Activated naive CD8-positive, alpha-beta T cell (primary cell): ENCODE results near the gene GAS2L2.
A peak's percentile ranks its signal among the peaks of the same experiment; 100 is the strongest.

ENCODE experiments used
- H3K27ac Mint-ChIP-seq: one replicate; pipeline ENCODE4 v1.8.0; 2021; ENCODE audit warnings: mixed read lengths
- H3K27me3 Mint-ChIP-seq: one replicate; pipeline ENCODE4 v1.8.0; 2021; ENCODE audit warnings: mixed read lengths
- H3K36me3 Mint-ChIP-seq: one replicate; pipeline ENCODE4 v1.8.0; 2021; ENCODE audit warnings: mixed read lengths
- H3K4me1 Mint-ChIP-seq: one replicate; pipeline ENCODE4 v1.8.0; 2021; ENCODE audit warnings: low read depth, mixed read lengths
- H3K4me3 Mint-ChIP-seq: one replicate; pipeline ENCODE4 v1.8.0; 2021; ENCODE audit warnings: mild to moderate bottlenecking, mixed read lengths
- H3K9me3 Mint-ChIP-seq: one replicate; pipeline ENCODE4 v1.8.0; 2021; ENCODE audit warnings: low read depth, mixed read lengths

Gene GAS2L2

DNA sequence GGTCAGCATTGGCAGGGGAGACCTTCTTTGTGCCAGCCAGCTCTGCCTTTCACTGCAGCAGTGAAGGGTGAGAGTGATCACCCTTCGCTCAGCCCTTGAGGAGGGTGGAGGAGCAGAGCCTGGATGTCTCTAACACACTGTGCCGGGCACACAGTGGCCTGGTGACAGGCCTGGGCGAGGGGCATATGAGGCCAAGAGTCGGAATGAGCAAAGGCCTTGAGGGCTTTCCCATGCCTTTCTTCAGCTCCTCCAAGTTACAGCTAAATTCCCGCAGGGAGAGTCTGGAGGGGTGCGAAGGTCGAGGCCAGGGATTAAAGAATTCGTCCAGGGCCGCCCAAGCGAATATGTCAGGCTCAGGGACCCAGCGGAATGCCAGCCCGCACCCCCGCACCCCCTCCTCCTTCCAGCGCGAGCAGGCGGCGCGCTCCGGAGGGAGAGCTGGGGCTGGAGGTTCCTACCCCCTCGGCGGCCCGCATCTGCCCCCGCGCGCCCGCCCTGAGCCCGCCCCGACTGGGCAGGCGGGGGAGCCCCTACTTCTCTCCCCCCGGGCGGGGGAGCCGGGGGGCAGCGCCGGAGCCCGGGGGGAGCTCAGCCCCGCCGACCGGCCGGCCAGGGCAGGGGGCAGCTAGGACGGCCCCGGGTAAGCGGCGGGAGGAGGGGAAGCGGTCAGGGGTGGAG, 21.7 kb downstream of the GAS2L2 start, which contains the start of gene RASL10B:
TSS of gene RASL10B (plus strand) at position 401 of the 678 bp plus-strand sequence. CDS start 3,546 bp downstream, outside the sequence.
- Mint-ChIP-seq H3K9me3 (no peaks in the 10 kb centered on the region), H3K4me3 (peak within 1 kb of the TSS; percentile 87), H3K27ac (peak within 1 kb of the TSS; percentile 58), H3K27me3 (no peaks in the 10 kb centered on the region), H3K4me1 (peaks cover 20% of the 10 kb centered on the region), H3K36me3 (peaks cover 5% of the 10 kb centered on the region)

DNA sequence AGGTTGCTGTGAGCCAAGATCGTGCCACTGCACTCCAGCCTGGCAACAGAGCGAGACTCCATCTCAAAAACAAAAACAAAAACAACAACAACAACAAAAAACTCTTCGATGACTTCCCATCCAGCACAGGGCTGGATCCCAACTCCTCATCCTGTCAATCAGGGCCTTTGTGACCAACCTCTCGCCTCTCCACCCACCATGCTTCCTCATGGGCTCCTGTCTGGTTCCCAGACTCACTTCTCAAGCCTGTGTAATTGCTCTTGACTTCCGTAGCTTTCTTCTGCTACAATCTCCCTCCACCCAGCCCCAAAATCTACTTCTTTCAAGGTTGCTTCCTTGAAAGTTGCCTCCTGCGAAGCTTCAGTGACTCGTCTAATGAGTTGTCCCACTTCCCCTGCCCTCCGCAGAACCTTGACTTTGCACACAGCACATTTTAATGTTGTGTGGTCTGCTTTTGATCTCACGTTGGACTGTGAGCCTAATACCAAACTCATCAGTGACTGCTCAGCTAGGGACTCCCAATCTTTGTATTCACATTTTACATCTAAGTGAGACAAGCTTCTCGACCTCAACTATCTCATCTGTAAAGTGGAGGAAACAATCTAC, 22.5 kb downstream of the GAS2L2 start:
- Mint-ChIP-seq H3K4me1 (peaks cover 20% of the 10 kb centered on the region), H3K36me3 (peaks cover 5% of the 10 kb centered on the region), H3K4me3 (peak overlapping the region; percentile 87), H3K27me3 (no peaks in the 10 kb centered on the region), H3K9me3 (no peaks in the 10 kb centered on the region), H3K27ac (no peak overlapping the region)

DNA sequence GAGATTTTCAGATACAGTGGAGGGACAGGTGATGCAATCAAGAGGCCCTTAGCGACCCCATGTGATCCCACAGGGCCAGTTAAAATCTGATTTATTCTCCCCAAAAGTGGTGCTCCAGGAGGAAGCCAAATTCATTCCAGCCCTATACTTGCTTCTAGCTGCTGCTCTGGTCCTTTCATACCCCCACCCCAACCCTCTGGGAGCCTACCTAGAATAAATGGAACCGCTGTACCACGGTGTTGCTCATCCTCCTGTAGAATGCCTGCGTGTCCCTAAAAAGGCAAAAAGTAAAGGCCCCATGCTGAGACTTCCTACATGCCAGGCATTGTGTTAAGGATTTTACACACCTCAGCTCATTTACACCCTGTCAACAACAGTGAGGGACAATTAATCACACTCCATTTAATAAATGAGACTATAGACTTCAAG, 23.6 kb downstream of the GAS2L2 start:
- H3K27me3 Mint-ChIP-seq = no peaks in the 10 kb centered on the region
- H3K4me3 Mint-ChIP-seq = no peak overlapping the region
- H3K36me3 Mint-ChIP-seq = peaks cover 5% of the 10 kb centered on the region
- peaks cover 20% of the 10 kb centered on the region for H3K4me1 Mint-ChIP-seq
- H3K27ac Mint-ChIP-seq = no peak overlapping the region
- no peaks in the 10 kb centered on the region for H3K9me3 Mint-ChIP-seq

DNA sequence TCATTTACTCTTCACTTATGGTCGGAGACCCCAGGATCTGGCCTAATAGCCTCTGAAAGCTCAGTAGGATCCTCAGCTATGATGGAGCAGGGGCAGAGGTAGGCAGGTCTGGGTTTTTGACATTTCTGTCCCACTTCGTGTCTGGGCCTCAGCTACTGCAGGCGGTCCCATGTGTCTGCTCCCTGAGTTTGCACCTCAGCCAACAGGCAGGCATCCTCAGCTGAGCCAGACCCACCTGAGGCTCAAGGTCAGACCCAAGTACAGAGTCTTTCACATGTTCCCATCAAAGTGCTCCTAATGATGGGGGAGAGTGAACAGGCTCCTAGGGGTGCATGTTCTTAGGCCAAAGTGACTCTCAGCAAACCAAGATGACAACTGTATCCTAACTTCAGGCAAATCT, 24.5 kb downstream of the GAS2L2 start:
- Mint-ChIP-seq H3K4me3 (no peak overlapping the region), H3K27ac (no peak overlapping the region), H3K36me3 (peaks cover 10% of the 10 kb centered on the region)

DNA sequence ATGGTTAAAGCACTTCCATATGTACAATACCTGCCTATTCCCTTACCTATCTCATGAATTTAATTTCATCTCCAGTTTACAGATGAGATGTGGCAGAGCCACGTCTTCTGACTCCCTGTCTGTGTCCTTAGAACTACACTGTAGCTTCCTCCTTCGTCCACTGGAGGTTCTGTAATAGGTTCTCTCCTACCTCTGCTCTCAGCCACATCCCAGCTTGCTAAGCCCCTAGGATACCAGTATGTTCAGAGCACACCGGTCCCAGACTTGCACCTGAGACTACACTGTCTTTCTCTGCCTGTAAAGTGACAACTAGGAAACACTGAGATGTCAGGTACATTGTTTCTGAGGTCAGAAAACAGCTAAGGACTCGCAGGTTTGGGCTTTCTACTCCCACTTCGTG, 25.4 kb downstream of the GAS2L2 start:
- no peaks in the 10 kb centered on the region for H3K9me3 Mint-ChIP-seq
- H3K4me1 Mint-ChIP-seq = peaks cover 20% of the 10 kb centered on the region
- H3K27me3 Mint-ChIP-seq = no peaks in the 10 kb centered on the region
- H3K36me3 Mint-ChIP-seq = peaks cover 10% of the 10 kb centered on the region
- H3K4me3 Mint-ChIP-seq = no peak overlapping the region
- no peak overlapping the region for H3K27ac Mint-ChIP-seq

More for the DNA sequence above, 24.5 kb downstream of the GAS2L2 start:
- H3K9me3 Mint-ChIP-seq = no peaks in the 10 kb centered on the region
- peaks cover 20% of the 10 kb centered on the region for H3K4me1 Mint-ChIP-seq
- no peaks in the 10 kb centered on the region for H3K27me3 Mint-ChIP-seq

DNA sequence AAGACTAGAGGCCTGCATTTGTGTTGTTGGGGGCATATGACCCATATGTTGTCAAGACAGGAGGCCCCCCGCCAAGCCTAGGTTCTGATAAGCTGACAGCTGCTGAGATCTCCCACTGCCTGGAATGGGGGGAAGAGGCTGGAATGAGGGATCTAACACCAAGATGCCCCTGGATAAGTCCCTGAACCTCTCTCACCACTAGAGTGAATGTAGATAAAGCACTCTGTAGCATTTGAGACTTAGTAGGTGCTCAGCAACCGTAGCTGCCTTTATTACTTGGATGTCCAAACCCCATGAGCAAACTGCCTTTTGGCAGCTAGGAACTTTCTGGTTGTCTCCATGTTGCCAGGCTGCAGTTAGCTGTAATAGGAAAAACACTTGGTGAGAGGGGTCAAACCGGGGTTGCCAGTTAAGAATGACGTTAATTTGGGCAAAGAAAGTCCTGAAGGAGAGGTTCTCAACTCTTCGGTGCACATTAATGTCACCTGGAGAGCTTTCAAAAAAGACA, 26.0 kb downstream of the GAS2L2 start:
- peaks cover 20% of the 10 kb centered on the region for H3K4me1 Mint-ChIP-seq
- H3K9me3 Mint-ChIP-seq = no peaks in the 10 kb centered on the region
- peaks cover 10% of the 10 kb centered on the region for H3K36me3 Mint-ChIP-seq
- no peak overlapping the region for H3K4me3 Mint-ChIP-seq
- no peak overlapping the region for H3K27ac Mint-ChIP-seq
- H3K27me3 Mint-ChIP-seq = no peaks in the 10 kb centered on the region

DNA sequence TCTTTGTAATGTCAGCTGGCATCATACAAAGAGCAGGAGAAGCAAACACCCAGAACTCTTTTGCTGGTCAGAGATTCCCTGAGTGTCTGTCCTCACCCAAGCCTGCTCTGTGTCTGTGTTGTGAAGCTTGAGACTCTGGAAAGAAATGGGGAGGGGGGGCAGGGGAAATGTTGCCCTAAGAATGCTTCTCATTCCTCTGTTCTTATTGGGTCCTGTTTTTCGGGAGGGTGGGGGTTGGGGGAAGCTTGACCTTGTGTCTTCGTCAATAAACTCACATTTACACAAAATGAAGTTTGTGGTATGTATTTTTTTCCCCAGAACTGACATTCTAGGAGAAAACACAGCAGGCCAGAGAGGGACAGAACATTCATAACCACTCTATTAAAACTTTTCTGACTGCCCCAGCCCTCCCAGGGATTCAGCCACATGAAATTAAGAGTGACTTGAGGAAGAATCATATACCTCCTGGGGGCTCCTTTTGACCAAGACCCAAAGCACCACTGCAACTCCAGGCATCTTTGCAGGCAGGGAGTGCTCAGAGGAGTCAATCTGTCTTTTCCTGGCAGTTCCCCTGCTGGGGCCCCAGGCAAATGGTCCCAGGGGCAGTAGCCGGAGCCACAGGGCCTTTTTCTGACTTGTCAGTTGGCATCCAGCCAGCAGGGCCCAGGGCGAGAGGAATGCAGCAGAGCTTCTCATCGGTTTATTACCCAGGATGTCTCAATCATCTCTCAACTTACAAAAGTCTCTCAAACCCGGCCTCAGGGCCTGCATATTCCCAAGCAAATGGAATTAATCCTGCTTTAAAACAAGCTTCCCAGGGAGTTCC, 26.7 kb downstream of the GAS2L2 start:
- Mint-ChIP-seq H3K9me3 (no peaks in the 10 kb centered on the region), H3K4me3 (no peak overlapping the region), H3K27ac (no peak overlapping the region), H3K36me3 (peaks cover 10% of the 10 kb centered on the region), H3K27me3 (no peaks in the 10 kb centered on the region), H3K4me1 (peaks cover 20% of the 10 kb centered on the region)

DNA sequence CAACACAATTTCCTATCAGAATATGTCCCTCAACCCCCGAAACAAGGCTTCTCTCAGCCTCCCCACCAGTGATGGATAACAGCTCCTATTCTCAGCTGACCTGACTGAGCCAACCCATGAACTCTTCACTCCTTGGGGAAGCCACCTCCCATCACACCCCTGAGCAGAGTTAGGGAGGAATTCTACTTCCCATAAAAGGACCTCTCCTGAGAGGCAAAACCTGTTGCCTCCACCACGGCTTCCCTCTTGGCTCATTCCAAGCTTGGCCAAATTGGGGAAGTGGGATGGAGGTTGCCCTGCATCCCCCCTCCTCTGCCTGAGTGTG, 27.3 kb downstream of the GAS2L2 start:
- Mint-ChIP-seq H3K9me3 (no peaks in the 10 kb centered on the region), H3K4me3 (no peak overlapping the region), H3K27me3 (no peaks in the 10 kb centered on the region), H3K4me1 (peaks cover 15% of the 10 kb centered on the region), H3K36me3 (peaks cover 10% of the 10 kb centered on the region), H3K27ac (no peak overlapping the region)

DNA sequence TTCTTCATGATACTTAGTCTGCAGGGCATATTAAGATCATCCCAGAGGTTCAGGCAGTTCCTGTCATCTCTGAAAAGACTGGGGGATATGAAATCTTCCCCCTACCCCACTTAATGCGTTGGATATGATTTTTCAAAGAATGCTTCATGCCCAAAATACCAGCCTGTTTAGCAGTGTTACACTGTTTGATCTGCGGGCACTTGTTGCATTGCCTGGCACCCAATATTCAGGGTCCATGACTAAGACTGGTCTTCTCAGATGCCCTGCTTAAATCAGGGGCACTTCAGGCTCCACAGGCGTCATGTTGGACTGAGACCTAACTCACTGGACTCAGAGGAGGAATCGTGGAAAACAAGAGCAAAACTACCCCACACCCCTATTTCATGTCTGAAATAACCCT, 28.0 kb downstream of the GAS2L2 start:
- H3K36me3 Mint-ChIP-seq = peaks cover 11% of the 10 kb centered on the region
- no peaks in the 10 kb centered on the region for H3K27me3 Mint-ChIP-seq
- H3K27ac Mint-ChIP-seq = no peak overlapping the region
- no peak overlapping the region for H3K4me3 Mint-ChIP-seq
- H3K9me3 Mint-ChIP-seq = no peaks in the 10 kb centered on the region
- H3K4me1 Mint-ChIP-seq = peaks cover 8% of the 10 kb centered on the region

DNA sequence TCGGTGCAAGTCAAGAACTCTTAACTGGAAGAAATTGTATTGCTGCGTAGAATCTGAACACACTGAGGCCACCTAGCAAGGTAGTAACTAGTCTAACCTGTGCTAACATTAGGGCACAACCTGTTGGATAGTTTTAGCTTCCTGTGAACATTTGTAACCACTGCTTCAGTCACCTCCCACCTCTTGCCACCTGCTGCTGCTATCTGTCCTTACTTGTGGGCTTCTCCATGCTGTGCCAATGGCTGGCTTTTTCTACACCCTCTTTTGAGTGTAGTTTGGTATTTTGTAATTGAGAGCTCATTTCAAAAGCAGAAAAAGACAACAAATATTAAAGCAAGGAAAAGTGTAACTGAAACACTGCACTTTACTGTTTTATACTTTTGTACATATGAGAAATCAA, 29.3 kb downstream of the GAS2L2 start:
- H3K4me1 Mint-ChIP-seq = no peaks in the 10 kb centered on the region
- H3K9me3 Mint-ChIP-seq = no peaks in the 10 kb centered on the region
- no peak overlapping the region for H3K27ac Mint-ChIP-seq
- peaks cover 15% of the 10 kb centered on the region for H3K36me3 Mint-ChIP-seq
- no peaks in the 10 kb centered on the region for H3K27me3 Mint-ChIP-seq
- H3K4me3 Mint-ChIP-seq = no peak overlapping the region

DNA sequence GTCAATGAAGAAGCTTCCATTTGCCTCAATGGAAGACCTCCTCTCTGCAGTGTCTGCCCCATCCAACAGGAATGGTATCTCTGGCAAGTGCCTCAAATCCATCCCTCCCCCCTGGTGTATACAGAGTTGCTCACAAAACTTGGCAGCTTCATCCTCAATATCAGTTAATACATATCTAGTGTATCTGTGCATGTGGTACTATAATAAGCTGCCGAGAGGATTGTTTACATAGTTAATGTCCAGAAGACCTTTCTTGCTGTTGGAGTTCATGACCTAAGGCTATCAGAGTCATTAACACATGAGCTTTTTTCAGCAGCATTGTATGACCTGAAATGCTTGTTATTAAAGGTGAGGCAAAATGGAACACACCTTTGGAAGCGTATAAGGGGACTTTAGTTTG, 35.6 kb downstream of the GAS2L2 start:
- no peaks in the 10 kb centered on the region for H3K4me1 Mint-ChIP-seq
- H3K27me3 Mint-ChIP-seq = no peaks in the 10 kb centered on the region
- H3K4me3 Mint-ChIP-seq = no peak overlapping the region
- no peak overlapping the region for H3K27ac Mint-ChIP-seq
- H3K36me3 Mint-ChIP-seq = peaks cover 11% of the 10 kb centered on the region
- no peaks in the 10 kb centered on the region for H3K9me3 Mint-ChIP-seq

DNA sequence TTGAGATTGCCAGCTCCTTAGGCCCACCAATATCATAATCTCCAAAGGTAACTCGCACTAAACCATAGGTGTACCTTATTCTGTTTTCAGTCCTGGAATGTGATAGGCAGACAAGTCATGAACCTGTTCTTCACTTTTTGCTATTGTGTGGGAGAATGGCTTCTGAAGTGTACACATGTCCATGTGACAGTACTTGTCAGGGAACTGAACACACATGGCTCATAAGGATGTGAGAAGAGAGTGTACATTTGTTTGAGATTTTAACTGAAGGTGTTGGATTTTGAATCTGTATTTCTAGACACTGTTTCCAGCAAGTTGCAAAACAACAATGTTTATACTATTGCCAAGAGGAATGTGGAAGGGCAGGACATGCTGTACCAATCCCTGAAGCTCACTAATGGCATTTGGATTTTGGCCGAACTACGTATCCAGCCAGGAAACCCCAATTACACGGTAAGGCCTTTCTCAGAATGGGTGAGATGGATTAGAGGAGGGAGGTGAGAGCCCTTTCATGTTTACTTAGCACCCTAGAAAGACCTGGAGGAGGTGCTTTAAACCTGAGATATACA, 36.1 kb downstream of the GAS2L2 start:
- H3K4me3 Mint-ChIP-seq = no peak overlapping the region
- H3K4me1 Mint-ChIP-seq = peaks cover 2% of the 10 kb centered on the region
- no peaks in the 10 kb centered on the region for H3K27me3 Mint-ChIP-seq
- H3K27ac Mint-ChIP-seq = no peak overlapping the region
- no peaks in the 10 kb centered on the region for H3K9me3 Mint-ChIP-seq
- peaks cover 11% of the 10 kb centered on the region for H3K36me3 Mint-ChIP-seq

DNA sequence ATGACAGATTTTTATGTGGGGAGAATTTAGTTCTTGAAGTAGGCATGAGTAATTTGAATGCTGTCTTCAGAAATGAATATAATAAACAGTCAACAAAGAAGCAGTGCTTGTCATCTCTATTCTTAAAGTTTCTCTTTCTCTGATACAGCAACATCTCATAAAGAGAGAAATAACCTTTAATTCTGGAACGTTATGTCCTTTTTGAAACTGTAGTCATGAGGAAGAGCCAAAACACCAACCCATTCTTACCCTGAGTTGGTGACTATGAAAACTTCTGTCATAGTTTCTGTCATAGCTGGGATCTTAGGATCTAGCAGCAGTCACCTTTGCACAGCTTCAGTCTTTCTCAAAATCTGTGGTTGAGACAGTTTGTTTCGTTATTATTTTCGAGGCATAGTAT, 36.9 kb downstream of the GAS2L2 start:
- H3K27ac Mint-ChIP-seq = no peak overlapping the region
- H3K9me3 Mint-ChIP-seq = no peaks in the 10 kb centered on the region
- no peaks in the 10 kb centered on the region for H3K27me3 Mint-ChIP-seq

DNA sequence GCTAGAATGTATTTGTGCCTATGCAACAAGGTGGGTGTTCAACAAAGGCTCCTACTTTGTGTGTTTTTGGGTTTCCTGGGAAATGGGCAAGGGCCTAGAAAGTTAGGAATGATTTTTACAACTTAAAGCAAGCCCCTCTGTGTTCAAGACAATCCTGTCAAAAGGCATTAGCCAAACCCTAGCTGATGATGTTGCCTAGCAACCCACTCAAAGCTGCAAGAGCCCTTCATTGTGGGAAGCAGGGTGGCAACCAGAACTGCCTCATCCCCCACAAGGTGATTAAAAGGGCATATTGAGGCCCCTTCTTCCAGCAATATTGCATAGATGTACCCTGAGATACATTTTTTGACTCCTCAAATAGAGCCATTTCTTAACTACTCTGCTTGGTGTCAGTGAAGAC, 37.6 kb downstream of the GAS2L2 start:
- H3K27me3 Mint-ChIP-seq = no peaks in the 10 kb centered on the region
- peaks cover 15% of the 10 kb centered on the region for H3K36me3 Mint-ChIP-seq
- H3K4me1 Mint-ChIP-seq = peaks cover 10% of the 10 kb centered on the region
- no peak overlapping the region for H3K4me3 Mint-ChIP-seq
- no peaks in the 10 kb centered on the region for H3K9me3 Mint-ChIP-seq
- H3K27ac Mint-ChIP-seq = no peak overlapping the region

More for the DNA sequence above, 36.9 kb downstream of the GAS2L2 start:
- Mint-ChIP-seq H3K4me1 (peaks cover 8% of the 10 kb centered on the region), H3K4me3 (no peak overlapping the region), H3K36me3 (peaks cover 11% of the 10 kb centered on the region)

DNA sequence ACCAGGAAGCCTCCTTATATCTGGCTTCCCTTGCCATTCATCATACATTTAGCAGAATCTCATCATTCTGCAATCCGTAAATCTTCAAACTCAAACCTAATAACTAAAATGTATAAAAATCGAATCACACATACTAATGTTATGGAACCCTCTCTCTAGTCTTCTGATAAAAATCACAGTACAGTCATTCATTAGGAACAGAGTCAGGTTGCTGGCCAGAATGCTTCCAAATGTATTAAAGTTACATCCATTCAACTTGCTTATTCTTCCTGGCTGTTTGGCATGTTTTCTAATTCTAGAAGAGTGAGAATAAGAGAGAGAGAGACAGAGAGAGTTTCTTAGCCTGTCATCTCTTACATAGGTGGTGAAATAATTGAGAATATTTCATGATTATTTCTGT, 38.1 kb downstream of the GAS2L2 start:
- H3K27ac Mint-ChIP-seq = no peak overlapping the region
- H3K4me1 Mint-ChIP-seq = peaks cover 10% of the 10 kb centered on the region
- H3K36me3 Mint-ChIP-seq = peaks cover 15% of the 10 kb centered on the region
- H3K9me3 Mint-ChIP-seq = no peaks in the 10 kb centered on the region
- H3K4me3 Mint-ChIP-seq = no peak overlapping the region
- H3K27me3 Mint-ChIP-seq = no peaks in the 10 kb centered on the region
